HCT116 (cell line): ENCODE data around the gene RNASE8. TPM values are rescaled to one million over a fixed set of nuclear protein-coding genes. Genes with fewer than 3 reads are reported as not detected.

ENCODE experiments used
- ATAC-seq: fragments of 200-7000 bp; cut with Tn5 transposase; 2 replicates; pipeline ENCODE4 v1.9.1; 2020; ENCODE audit warnings: mild to moderate bottlenecking, moderate library complexity
- BruUV-seq: library from RNA; stranded (reverse); fragments of 400-500 nt; replicated peaks from 2 replicates; lab custom pipeline; 2021; lab: Mats Ljungman, UMichigan
- CTCF ChIA-PET: fragments of 300-600 bp; sonication (Branson Sonifier 250); formaldehyde crosslinking; loops from one replicate; lab custom pipeline; 2021; ENCODE audit warnings: antibody characterized with exemption; lab: Charles Lee
- POLR2A ChIA-PET: fragments of 300-600, 350-600 bp; sonication (Branson Sonifier 250); formaldehyde crosslinking; loops from one replicate; lab custom pipeline; 2021; ENCODE audit warnings: antibody characterized with exemption; lab: Charles Lee
- RAD21 ChIA-PET, 2 experiments: fragments of 300-600 bp; sonication (Branson Sonifier 250); formaldehyde crosslinking; loops; one replicate each; lab custom pipeline; 2023; ENCODE audit warnings: low total read pairs in 2 of 2; ENCODE audit not compliant: uncharacterized antibody in 2 of 2, unreplicated experiment in 2 of 2, low non-redundant PET in 1 of 2; lab: Charles Lee
- DNase-seq: peaks from one replicate; pipeline ENCODE4 v3.0.0-alpha.2; 2010; ENCODE audit warnings: low read depth, low spot score
- H2AFZ ChIP-seq: fragments of 200-600 bp; shearing (Covaris generic), sonication (generic); 2 replicates; pipeline ENCODE4 v1.6.1; 2017; ENCODE audit warnings: low read depth, mixed run types, mixed read lengths, antibody characterized with exemption, low read length; ENCODE audit not compliant: poor library complexity, severe bottlenecking
- H3K27ac ChIP-seq: 2 replicates; pipeline ENCODE4 v1.5.1; 2012; ENCODE audit warnings: low read depth, low read length
- H3K27me3 ChIP-seq: fragments of 200-600 bp; sonication (generic); 2 replicates; pipeline ENCODE4 v1.6.1; 2016; ENCODE audit warnings: mixed run types, low read length, mixed read lengths; ENCODE audit not compliant: insufficient read depth
- H3K36me3 ChIP-seq, 2 experiments: fragments of 200-500 bp in 1 of 2; fragments of 200-600 bp in 1 of 2; sonication (Bioruptor generic) in 1 of 2; sonication (generic) in 1 of 2; 2 replicates each; pipeline versions ENCODE4 v1.5.1 to v1.6.1; 2014 to 2016; ENCODE audit warnings: low read length in 2 of 2, inconsistent platforms in 1 of 2, mixed read lengths in 1 of 2, mixed run types in 1 of 2; ENCODE audit not compliant: insufficient read depth in 2 of 2, control insufficient read depth in 1 of 2
- H3K4me1 ChIP-seq, 2 experiments: fragments of 200-600 bp in 1 of 2; sonication (generic) in 1 of 2; 2 replicates each; pipeline versions ENCODE4 v1.5.1 to v1.6.1; 2012 to 2017; ENCODE audit warnings: low read length in 2 of 2, inconsistent platforms in 1 of 2, mild to moderate bottlenecking in 1 of 2, mixed read lengths in 1 of 2, mixed run types in 1 of 2, moderate library complexity in 1 of 2; ENCODE audit not compliant: insufficient read depth in 2 of 2, control insufficient read depth in 1 of 2
- H3K4me2 ChIP-seq: fragments of 200-600 bp; sonication (generic); 2 replicates; pipeline ENCODE4 v1.6.1; 2017; ENCODE audit warnings: mixed run types, low read length, mixed read lengths
- H3K4me3 ChIP-seq, 2 experiments: fragments of 200-600 bp in 1 of 2; sonication (generic) in 1 of 2; replicated peaks in 1 of 2; 2 replicates each; pipeline ENCODE4 v1.5.1; 2011 to 2016; ENCODE audit warnings: low read length in 2 of 2, control low read depth in 1 of 2, low read depth in 1 of 2, mild to moderate bottlenecking in 1 of 2, mixed read lengths in 1 of 2, mixed run types in 1 of 2
- H3K79me2 ChIP-seq: fragments of 200-600 bp; sonication (generic); 2 replicates; pipeline ENCODE4 v1.6.1; 2017; ENCODE audit warnings: mild to moderate bottlenecking, mixed run types, low read length, moderate library complexity, mixed read lengths; ENCODE audit not compliant: insufficient read depth
- H3K9ac ChIP-seq: fragments of 200-600 bp; sonication (generic); 2 replicates; pipeline ENCODE4 v1.6.1; 2016; ENCODE audit warnings: low read length, mixed read lengths
- H3K9me2 ChIP-seq: fragments of 200-600 bp; sonication (generic), shearing (Covaris generic); 2 replicates; pipeline ENCODE4 v1.6.1; 2017; ENCODE audit warnings: mixed run types, mild to moderate bottlenecking, moderate library complexity; ENCODE audit not compliant: insufficient read depth
- H3K9me3 ChIP-seq, 2 experiments: fragments of 200-500 bp in 1 of 2; fragments of 200-600 bp in 1 of 2; sonication (Bioruptor generic) in 1 of 2; sonication (generic) in 1 of 2; 2 replicates each; pipeline ENCODE4 v1.6.1; 2014 to 2017; ENCODE audit warnings: low read length in 2 of 2, mixed read lengths in 2 of 2, inconsistent platforms in 1 of 2, low read depth in 1 of 2, mild to moderate bottlenecking in 1 of 2, mixed run types in 1 of 2, moderate library complexity in 1 of 2; ENCODE audit not compliant: control insufficient read depth in 1 of 2, insufficient read depth in 1 of 2
- H4K20me1 ChIP-seq: fragments of 200-600 bp; sonication (generic), shearing (Covaris generic); 2 replicates; pipeline ENCODE4 v1.6.1; 2017; ENCODE audit warnings: mixed run types, mild to moderate bottlenecking, moderate library complexity; ENCODE audit not compliant: insufficient read depth
- CBX3 ChIP-seq: IDR thresholded peaks from 2 replicates; pipeline ENCODE4 v1.6.1; 2012; ENCODE audit warnings: low read depth
- EGR1 ChIP-seq: IDR thresholded peaks from 2 replicates; pipeline ENCODE4 v1.6.1; 2012; ENCODE audit warnings: low read depth
- EZH2 ChIP-seq: fragments of 200-600 bp; sonication (generic); IDR thresholded peaks from 2 replicates; pipeline ENCODE4 v1.6.1; 2017; ENCODE audit warnings: antibody characterized with exemption, mixed run types
- RAD21 ChIP-seq: IDR thresholded peaks from 2 replicates; pipeline ENCODE4 v1.6.1; 2012; ENCODE audit warnings: low read depth, mild to moderate bottlenecking
- intact Hi-C: fragments of 100-400 bp; cut with micrococcal nuclease; formaldehyde crosslinking; loops from 2 replicates; pipeline ENCODE4 v1.10.0; 2022
- total RNA-seq: library from RNA; stranded (reverse); gene quantifications from one replicate; pipeline ENCODE4 v1.2.1, GENCODE V29; 2021; ENCODE audit not compliant: unreplicated experiment
- TF ChIP-seq, protein P1 (sequence below): IDR thresholded peaks from 2 replicates; pipeline ENCODE4 v1.6.1; 2012
- TF ChIP-seq, protein P2 (sequence below): IDR thresholded peaks from 2 replicates; pipeline ENCODE4 v1.6.1; 2012
- TF ChIP-seq, protein P3 (sequence below), 3 experiments: fragments of 200-600 bp in 1 of 3; sonication (generic) in 1 of 3; IDR thresholded peaks in 2 of 3; conservative IDR thresholded peaks in 1 of 3; 2 replicates each; pipeline ENCODE4 v1.5.1; 2012 to 2017; ENCODE audit warnings: low read depth in 2 of 3, low read length in 2 of 3, antibody characterized with exemption in 1 of 3, borderline replicate concordance in 1 of 3, control low read depth in 1 of 3, mild to moderate bottlenecking in 1 of 3, mixed read lengths in 1 of 3, mixed run types in 1 of 3, moderate library complexity in 1 of 3; ENCODE audit not compliant: insufficient read depth in 1 of 3

Gene RNASE8
- total RNA-seq, 1 experiment from 2014 or later = not detected

DNA sequence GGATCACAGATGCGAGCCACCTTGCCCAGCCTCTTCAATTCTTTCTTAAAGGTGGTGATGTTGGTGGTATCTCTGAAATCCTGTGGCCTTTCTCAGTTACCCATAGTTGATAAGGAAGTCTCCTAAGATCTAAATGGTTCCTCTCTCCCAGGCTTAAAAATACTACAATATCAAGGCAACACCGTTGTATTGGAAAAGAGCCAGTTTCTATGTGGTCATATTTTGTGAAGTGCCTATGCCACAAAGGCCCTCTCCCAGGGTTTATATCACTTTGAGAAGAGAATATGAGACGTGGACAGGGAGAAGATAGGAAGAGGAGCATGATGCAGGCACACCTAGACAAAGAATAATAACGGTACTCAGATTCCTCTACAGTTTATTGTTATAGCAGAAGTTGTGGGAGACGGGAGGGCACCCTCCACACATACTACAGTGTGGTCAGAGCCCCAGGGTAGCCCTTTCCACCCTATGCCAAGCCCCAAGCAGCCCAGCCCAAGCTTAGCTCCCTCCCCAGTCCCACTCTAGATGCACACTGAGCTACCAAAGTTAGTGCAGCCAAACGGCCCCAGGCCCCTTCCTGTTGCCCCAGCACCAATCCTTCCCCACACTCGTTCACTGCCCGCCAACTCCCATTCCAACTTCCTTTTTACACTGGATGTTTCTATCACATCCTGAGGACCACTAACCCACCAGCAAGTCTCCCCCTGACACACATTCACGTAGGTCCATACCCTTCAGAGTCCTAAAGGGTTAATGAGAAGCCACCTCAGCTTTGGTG lies 41.0 kb upstream of the RNASE8 start:
- Histone ChIP-seq H3K36me3 (no peaks in the 10 kb centered on the region; a peak in 1 of 4 replicates), H3K9me3 (no peaks in the 10 kb centered on the region), H2AFZ (no peak overlapping the region), H3K27me3 (peaks cover 17% of the 10 kb centered on the region; the same call in 1 of the 2 replicates), H3K79me2 (no peaks in the 10 kb centered on the region), H3K9ac (no peak overlapping the region), H3K4me2 (no peak overlapping the region), H3K4me1 (peaks cover 0 to 4% of the 10 kb centered on the region in 2 experiments; a peak in 1 of 4 replicates), H3K4me3 (no peak overlapping the region), H3K27ac (no peak overlapping the region), H4K20me1 (no peaks in the 10 kb centered on the region), H3K9me2 (no peaks in the 10 kb centered on the region)
- TF ChIP-seq RAD21 (no peak), EGR1 (no peak), CBX3 (no peak), EZH2 (no peak)
- TF ChIP-seq, protein P1, sequence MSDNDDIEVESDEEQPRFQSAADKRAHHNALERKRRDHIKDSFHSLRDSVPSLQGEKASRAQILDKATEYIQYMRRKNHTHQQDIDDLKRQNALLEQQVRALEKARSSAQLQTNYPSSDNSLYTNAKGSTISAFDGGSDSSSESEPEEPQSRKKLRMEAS = no peak
- TF ChIP-seq, protein P2, sequence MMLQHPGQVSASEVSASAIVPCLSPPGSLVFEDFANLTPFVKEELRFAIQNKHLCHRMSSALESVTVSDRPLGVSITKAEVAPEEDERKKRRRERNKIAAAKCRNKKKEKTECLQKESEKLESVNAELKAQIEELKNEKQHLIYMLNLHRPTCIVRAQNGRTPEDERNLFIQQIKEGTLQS = no peak
- TF ChIP-seq, protein P3, sequence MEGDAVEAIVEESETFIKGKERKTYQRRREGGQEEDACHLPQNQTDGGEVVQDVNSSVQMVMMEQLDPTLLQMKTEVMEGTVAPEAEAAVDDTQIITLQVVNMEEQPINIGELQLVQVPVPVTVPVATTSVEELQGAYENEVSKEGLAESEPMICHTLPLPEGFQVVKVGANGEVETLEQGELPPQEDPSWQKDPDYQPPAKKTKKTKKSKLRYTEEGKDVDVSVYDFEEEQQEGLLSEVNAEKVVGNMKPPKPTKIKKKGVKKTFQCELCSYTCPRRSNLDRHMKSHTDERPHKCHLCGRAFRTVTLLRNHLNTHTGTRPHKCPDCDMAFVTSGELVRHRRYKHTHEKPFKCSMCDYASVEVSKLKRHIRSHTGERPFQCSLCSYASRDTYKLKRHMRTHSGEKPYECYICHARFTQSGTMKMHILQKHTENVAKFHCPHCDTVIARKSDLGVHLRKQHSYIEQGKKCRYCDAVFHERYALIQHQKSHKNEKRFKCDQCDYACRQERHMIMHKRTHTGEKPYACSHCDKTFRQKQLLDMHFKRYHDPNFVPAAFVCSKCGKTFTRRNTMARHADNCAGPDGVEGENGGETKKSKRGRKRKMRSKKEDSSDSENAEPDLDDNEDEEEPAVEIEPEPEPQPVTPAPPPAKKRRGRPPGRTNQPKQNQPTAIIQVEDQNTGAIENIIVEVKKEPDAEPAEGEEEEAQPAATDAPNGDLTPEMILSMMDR (IDR thresholded peaks at IDR 0.05 in 2 of 3, conservative IDR thresholded peaks at IDR 0.05 in 1 of 3; ENCODE audit: borderline replicate concordance in 1 of 3, insufficient read depth in 1 of 3, low read depth in 2 of 3, low read length in 2 of 3) = no peak
- ChIA-PET CTCF (interaction anchor here (0.7 to 4.0 kb wide), 6 partner anchors 11 to 108 kb away, joined by 3 to 148 read pairs (median 36); partner anchors contain the start of genes RNASE7 and SLC39A2), RAD21 (interaction anchor here in 1 of 2 experiments (3.6 kb wide), 1 partner anchor 23 kb away, joined by 30 read pairs; no protein-coding TSS in a partner anchor), POLR2A (no interaction called here)
- no TSS peak for BruUV-seq
- no peak for ATAC-seq
- intact Hi-C loops = loop anchor here (10.0 kb wide), 1 partner anchor 538 kb away; no protein-coding TSS in a partner anchor
- no peak for DNase-seq
